IMR-90 (cell line): ENCODE data around the gene ZBTB7B. TPM values are rescaled to one million over a fixed set of nuclear protein-coding genes. Genes with fewer than 3 reads are reported as not detected.

Experiments
- ATAC-seq: fragments of 200-7000 bp; cut with Tn5 transposase; 2 replicates; pipeline ENCODE4 v1.9.1; 2020; ENCODE audit warnings: low read depth, mild to moderate bottlenecking, moderate library complexity
- BruUV-seq: library from RNA; stranded (reverse); fragments of 400-500 nt; replicated peaks from 2 replicates; lab custom pipeline; 2021; lab: Mats Ljungman, UMichigan
- CTCF ChIA-PET: fragments of 300-600 bp; formaldehyde crosslinking; extraction: SDS; loops from one replicate; lab custom pipeline; 2021; ENCODE audit warnings: antibody characterized with exemption; lab: Yijun Ruan, JAX
- POLR2A ChIA-PET: fragments of 300-600 bp; sonication (Branson Sonifier 250); formaldehyde crosslinking; loops from one replicate; lab custom pipeline; 2022; ENCODE audit warnings: antibody characterized with exemption; ENCODE audit not compliant: unreplicated experiment; lab: Charles Lee
- DNase-seq: peaks from one replicate; pipeline ENCODE4 v3.0.0; 2013
- H2AFZ ChIP-seq: replicated peaks from 2 replicates; pipeline ENCODE3; 2013; ENCODE audit warnings: low read length, mild to moderate bottlenecking; ENCODE audit not compliant: poor library complexity
- H2AK5ac ChIP-seq: 2 replicates; pipeline ENCODE4 v1.6.1; 2013; ENCODE audit warnings: low read depth, low read length, inconsistent platforms
- H2AK9ac ChIP-seq: replicated peaks from 2 replicates; pipeline ENCODE3; 2013; ENCODE audit warnings: mild to moderate bottlenecking, low read depth, low read length, moderate library complexity; ENCODE audit not compliant: poor library complexity
- H2BK120ac ChIP-seq: 2 replicates; pipeline ENCODE4 v1.6.1; 2013; ENCODE audit warnings: low read depth, low read length, inconsistent platforms
- H2BK15ac ChIP-seq: 3 replicates; pipeline ENCODE4 v1.6.1; 2013; ENCODE audit warnings: low read depth, low read length, inconsistent platforms
- H2BK20ac ChIP-seq: 2 replicates; pipeline ENCODE4 v1.6.1; 2013; ENCODE audit warnings: low read depth, mild to moderate bottlenecking, inconsistent platforms, low read length, moderate library complexity
- H2BK5ac ChIP-seq: 2 replicates; pipeline ENCODE4 v1.6.1; 2013; ENCODE audit warnings: mild to moderate bottlenecking, low read depth, low read length, inconsistent platforms; ENCODE audit not compliant: poor library complexity, severe bottlenecking
- H3K14ac ChIP-seq: replicated peaks from 2 replicates; pipeline ENCODE4 v1.6.1; 2013; ENCODE audit warnings: low read depth, low read length, inconsistent platforms
- H3K18ac ChIP-seq: 2 replicates; pipeline ENCODE4 v1.6.1; 2013; ENCODE audit warnings: low read depth, low read length, control low read depth
- H3K23ac ChIP-seq: 2 replicates; pipeline ENCODE4 v1.6.1; 2013; ENCODE audit warnings: low read depth, low read length, inconsistent platforms
- H3K27ac ChIP-seq: 2 replicates; pipeline ENCODE4 v1.5.1; 2013; ENCODE audit warnings: mild to moderate bottlenecking, control low read depth, low read length; ENCODE audit not compliant: insufficient read depth
- H3K27me3 ChIP-seq: 2 replicates; pipeline ENCODE4 v1.6.1; 2013; ENCODE audit warnings: low read length; ENCODE audit not compliant: control insufficient read depth, insufficient read depth
- H3K36me3 ChIP-seq: 2 replicates; pipeline ENCODE4 v1.6.1; 2013; ENCODE audit warnings: low read length, mixed read lengths; ENCODE audit not compliant: control insufficient read depth, insufficient read depth
- H3K4ac ChIP-seq: 2 replicates; pipeline ENCODE4 v1.6.1; 2013; ENCODE audit warnings: low read depth, low read length, inconsistent platforms
- H3K4me1 ChIP-seq: 2 replicates; pipeline ENCODE4 v1.6.1; 2013; ENCODE audit warnings: low read length, mixed read lengths; ENCODE audit not compliant: control insufficient read depth, insufficient read depth
- H3K4me2 ChIP-seq: 2 replicates; pipeline ENCODE4 v1.6.1; 2013; ENCODE audit warnings: low read depth, mild to moderate bottlenecking, control low read depth, low read length, moderate library complexity
- H3K4me3 ChIP-seq: 2 replicates; pipeline ENCODE4 v1.5.1; 2013; ENCODE audit warnings: low read depth, mild to moderate bottlenecking, control low read depth, low read length, moderate library complexity; ENCODE audit not compliant: insufficient read depth
- H3K56ac ChIP-seq: 2 replicates; pipeline ENCODE4 v1.6.1; 2013; ENCODE audit warnings: low read length, inconsistent platforms; ENCODE audit not compliant: insufficient read depth; ENCODE audit errors: extremely low read depth
- H3K79me1 ChIP-seq, 2 experiments: 2 replicates each; pipeline ENCODE4 v1.6.1; 2013; ENCODE audit warnings: low read length in 2 of 2, inconsistent platforms in 1 of 2, low read depth in 1 of 2
- H3K9ac ChIP-seq: 2 replicates; pipeline ENCODE4 v1.6.1; 2013; ENCODE audit warnings: low read depth, low read length, control low read depth
- H3K9me1 ChIP-seq: 2 replicates; pipeline ENCODE4 v1.6.1; 2013; ENCODE audit warnings: low read length, inconsistent platforms; ENCODE audit not compliant: insufficient read depth
- H3K9me3 ChIP-seq: 2 replicates; pipeline ENCODE4 v1.6.1; 2013; ENCODE audit warnings: low read length; ENCODE audit not compliant: control insufficient read depth, insufficient read depth
- H4K20me1 ChIP-seq: 2 replicates; pipeline ENCODE4 v1.6.1; 2013; ENCODE audit warnings: low read length, inconsistent platforms; ENCODE audit not compliant: insufficient read depth
- H4K5ac ChIP-seq: 2 replicates; pipeline ENCODE4 v1.6.1; 2013; ENCODE audit warnings: mild to moderate bottlenecking, low read depth, low read length, control low read depth
- H4K8ac ChIP-seq, 2 experiments: 2 replicates each; pipeline ENCODE4 v1.6.1; 2013; ENCODE audit warnings: low read depth in 2 of 2, low read length in 2 of 2, control low read depth in 1 of 2, inconsistent platforms in 1 of 2
- H4K91ac ChIP-seq: 2 replicates; pipeline ENCODE4 v1.6.1; 2013; ENCODE audit warnings: low read depth, low read length, inconsistent platforms; ENCODE audit not compliant: insufficient read depth
- BHLHE40 ChIP-seq: fragments of 150-350 bp; IDR thresholded peaks from 2 replicates; pipeline ENCODE4 v1.6.1; 2016; ENCODE audit warnings: mild to moderate bottlenecking, low read depth, low read length
- CEBPB ChIP-seq: IDR thresholded peaks from 2 replicates; pipeline ENCODE4 v1.6.1; 2012; ENCODE audit warnings: low read depth, low read length, improper control_type of control experiment
- CHD1 ChIP-seq: IDR thresholded peaks from 2 replicates; pipeline ENCODE4 v1.6.1; 2012; ENCODE audit warnings: low read depth, low read length, improper control_type of control experiment
- FOS ChIP-seq: fragments of 150-350 bp; IDR thresholded peaks from 2 replicates; pipeline ENCODE4 v1.6.1; 2016; ENCODE audit warnings: low read depth, low read length
- MAFK ChIP-seq: IDR thresholded peaks from 2 replicates; pipeline ENCODE4 v1.6.1; 2012; ENCODE audit warnings: low read depth, low read length, improper control_type of control experiment
- MAZ ChIP-seq: IDR thresholded peaks from 2 replicates; pipeline ENCODE4 v1.6.1; 2012; ENCODE audit warnings: low read depth, mild to moderate bottlenecking, low read length, improper control_type of control experiment, moderate library complexity, borderline replicate concordance
- MXI1 ChIP-seq: IDR thresholded peaks from 2 replicates; pipeline ENCODE4 v1.6.1; 2012; ENCODE audit warnings: low read depth, mild to moderate bottlenecking, low read length, moderate library complexity, borderline replicate concordance
- NFE2L2 ChIP-seq: fragments of 150-350 bp; IDR thresholded peaks from 2 replicates; pipeline ENCODE4 v1.6.1; 2016; ENCODE audit warnings: low read depth, mild to moderate bottlenecking, low read length
- POLR2A ChIP-seq: IDR thresholded peaks from 2 replicates; pipeline ENCODE4 v1.6.1; 2012; ENCODE audit warnings: mild to moderate bottlenecking, low read depth, low read length
- RAD21 ChIP-seq: IDR thresholded peaks from 2 replicates; pipeline ENCODE4 v1.6.1; 2012; ENCODE audit warnings: low read length, improper control_type of control experiment
- RCOR1 ChIP-seq: IDR thresholded peaks from 2 replicates; pipeline ENCODE4 v1.6.1; 2012; ENCODE audit warnings: mild to moderate bottlenecking, low read length, improper control_type of control experiment; ENCODE audit not compliant: insufficient replicate concordance
- RFX5 ChIP-seq: IDR thresholded peaks from 2 replicates; pipeline ENCODE4 v1.8.0; 2012; ENCODE audit warnings: low read depth, mild to moderate bottlenecking, low read length, moderate library complexity
- SMC3 ChIP-seq: fragments of 150-350 bp; IDR thresholded peaks from 2 replicates; pipeline ENCODE4 v1.6.1; 2016; ENCODE audit warnings: low read depth, mild to moderate bottlenecking, antibody characterized with exemption, low read length, moderate library complexity
- WGBS, 2 experiments: methylation state at CpG; one replicate each; pipeline versions ENCODE4 v1.1.5 to v1.1.7; 2013; ENCODE audit warnings: missing lambda C conversion rate in 2 of 2; ENCODE audit not compliant: insufficient read length in 1 of 2; ENCODE audit errors: extremely low coverage in 2 of 2; 5-methylcytosine and 5-hydroxymethylcytosine counted together
- dilution Hi-C: fragments of 300-500 bp; cut with HindIII; formaldehyde crosslinking; loops from one replicate; pipeline ENCODE4 v1.14.3; 2018; ENCODE audit warnings: low sequenced_read_pairs; ENCODE audit not compliant: unreplicated experiment
- in situ Hi-C: fragments of 300-500 bp; cut with MboI; formaldehyde crosslinking; loops from 3 replicates; pipeline ENCODE4 v1.14.3; 2019; ENCODE audit warnings: low sequenced_read_pairs, inconsistent platforms, mixed read lengths
- intact Hi-C: fragments of 100-400 bp; cut with micrococcal nuclease; formaldehyde crosslinking; loops from 2 replicates; pipeline ENCODE4 v1.10.0; 2022
- polyA plus RNA-seq, 3 experiments: library from polyadenylated mRNA; depleted of rRNA; stranded (reverse); fragments of >200 nt; gene quantifications; 2 replicates each; pipeline ENCODE4 v1.2.3, GENCODE V29; 2012; ENCODE audit warnings: low replicate concordance in 1 of 3
- total RNA-seq: library from RNA; depleted of rRNA; stranded (reverse); fragments of >200 nt; gene quantifications from 2 replicates; pipeline ENCODE4 v1.2.3, GENCODE V29; 2012
- TF ChIP-seq, protein P1 (sequence below): fragments of 150-350 bp; IDR thresholded peaks from 2 replicates; pipeline ENCODE4 v1.6.1; 2016; ENCODE audit warnings: low read depth, mild to moderate bottlenecking, low read length, moderate library complexity, borderline replicate concordance
- TF ChIP-seq, protein P2 (sequence below): fragments of 150-350 bp; IDR thresholded peaks from 2 replicates; pipeline ENCODE4 v1.6.1; 2017; ENCODE audit warnings: mild to moderate bottlenecking, antibody characterized with exemption, low read length, low read depth
- TF ChIP-seq, protein P3 (sequence below): conservative IDR thresholded peaks from 2 replicates; pipeline ENCODE4 v1.5.1; 2012; ENCODE audit warnings: mild to moderate bottlenecking, low read depth, low read length, improper control_type of control experiment

ZBTB7B gene
- total and polyA plus RNA-seq, 2 of the 4 experiments (the other 2 are of a cell fraction) = 7.7 to 17.4 TPM

DNA sequence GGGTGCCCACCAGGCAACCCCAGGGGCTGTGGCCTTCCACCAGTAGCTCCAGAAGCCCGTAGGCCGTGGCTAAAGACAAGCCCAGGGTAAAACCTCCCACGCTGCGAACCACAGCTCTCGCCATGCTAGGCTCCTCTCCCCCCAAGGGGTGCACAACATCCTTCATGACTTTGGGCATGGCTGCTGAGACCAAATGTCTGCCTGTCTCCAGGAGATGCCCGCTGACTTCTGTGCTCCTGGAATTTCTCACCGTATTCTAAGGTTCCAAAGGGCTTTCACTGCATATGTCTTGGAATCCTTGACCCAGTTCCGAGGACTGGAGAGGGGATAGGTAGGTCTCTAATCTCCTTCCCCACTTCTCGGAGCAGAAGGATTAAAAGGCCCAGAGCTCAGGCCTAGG lies 30.9 kb downstream of the ZBTB7B start, which contains the start of the genes DCST1 and DCST2:
DCST1 (plus strand) TSS at position 301 of the 400 bp plus-strand sequence. CDS start 213 bp downstream, outside the sequence.
DCST2 (minus strand) TSS at position 258 of the 400 bp plus-strand sequence; CDS start at position 178, 80 bp downstream.
- Histone ChIP-seq H3K27ac (no peak within 1 kb of the TSS), H3K4me1 (peaks cover 1% of the 10 kb centered on the region; the same call in 1 of the 2 replicates), H2AK5ac (no peak within 1 kb of the TSS), H3K4ac (no peak within 1 kb of the TSS), H3K18ac (no peak within 1 kb of the TSS), H3K79me1 (no peaks in the 10 kb centered on the region), H2BK120ac (no peak within 1 kb of the TSS), H3K23ac (no peak within 1 kb of the TSS; the same call in 1 of the 2 replicates), H4K91ac (no peak within 1 kb of the TSS), H3K36me3 (no peaks in the 10 kb centered on the region), H3K27me3 (peaks cover 45% of the 10 kb centered on the region), H2BK5ac (no peak within 1 kb of the TSS), H2AFZ (no peak within 1 kb of the TSS), H3K9ac (no peak within 1 kb of the TSS), H3K56ac (no peak within 1 kb of the TSS), H4K20me1 (no peaks in the 10 kb centered on the region; the same call in 1 of the 2 replicates), H4K8ac (no peak within 1 kb of the TSS), H3K4me2 (no peak within 1 kb of the TSS), H2AK9ac (peak within 1 kb of the TSS; percentile 55), H4K5ac (no peak within 1 kb of the TSS), H2BK20ac (no peak within 1 kb of the TSS), H2BK15ac (no peak within 1 kb of the TSS), H3K4me3 (no peak within 1 kb of the TSS), H3K9me1 (peaks cover 5% of the 10 kb centered on the region; the same call in 1 of the 2 replicates), H3K9me3 (no peaks in the 10 kb centered on the region), H3K14ac (no peak within 1 kb of the TSS)
- TF ChIP-seq MAZ (no peak), POLR2A (no peak), SMC3 (no peak), CHD1 (no peak), FOS (no peak), MXI1 (no peak), RAD21 (no peak), BHLHE40 (no peak), RCOR1 (no peak), RFX5 (no peak), CEBPB (no peak), NFE2L2 (no peak), MAFK (no peak)
- TF ChIP-seq, protein P1, sequence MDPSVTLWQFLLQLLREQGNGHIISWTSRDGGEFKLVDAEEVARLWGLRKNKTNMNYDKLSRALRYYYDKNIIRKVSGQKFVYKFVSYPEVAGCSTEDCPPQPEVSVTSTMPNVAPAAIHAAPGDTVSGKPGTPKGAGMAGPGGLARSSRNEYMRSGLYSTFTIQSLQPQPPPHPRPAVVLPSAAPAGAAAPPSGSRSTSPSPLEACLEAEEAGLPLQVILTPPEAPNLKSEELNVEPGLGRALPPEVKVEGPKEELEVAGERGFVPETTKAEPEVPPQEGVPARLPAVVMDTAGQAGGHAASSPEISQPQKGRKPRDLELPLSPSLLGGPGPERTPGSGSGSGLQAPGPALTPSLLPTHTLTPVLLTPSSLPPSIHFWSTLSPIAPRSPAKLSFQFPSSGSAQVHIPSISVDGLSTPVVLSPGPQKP = no peak
- TF ChIP-seq, protein P2, sequence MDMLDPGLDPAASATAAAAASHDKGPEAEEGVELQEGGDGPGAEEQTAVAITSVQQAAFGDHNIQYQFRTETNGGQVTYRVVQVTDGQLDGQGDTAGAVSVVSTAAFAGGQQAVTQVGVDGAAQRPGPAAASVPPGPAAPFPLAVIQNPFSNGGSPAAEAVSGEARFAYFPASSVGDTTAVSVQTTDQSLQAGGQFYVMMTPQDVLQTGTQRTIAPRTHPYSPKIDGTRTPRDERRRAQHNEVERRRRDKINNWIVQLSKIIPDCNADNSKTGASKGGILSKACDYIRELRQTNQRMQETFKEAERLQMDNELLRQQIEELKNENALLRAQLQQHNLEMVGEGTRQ = no peak
- TF ChIP-seq, protein P3, sequence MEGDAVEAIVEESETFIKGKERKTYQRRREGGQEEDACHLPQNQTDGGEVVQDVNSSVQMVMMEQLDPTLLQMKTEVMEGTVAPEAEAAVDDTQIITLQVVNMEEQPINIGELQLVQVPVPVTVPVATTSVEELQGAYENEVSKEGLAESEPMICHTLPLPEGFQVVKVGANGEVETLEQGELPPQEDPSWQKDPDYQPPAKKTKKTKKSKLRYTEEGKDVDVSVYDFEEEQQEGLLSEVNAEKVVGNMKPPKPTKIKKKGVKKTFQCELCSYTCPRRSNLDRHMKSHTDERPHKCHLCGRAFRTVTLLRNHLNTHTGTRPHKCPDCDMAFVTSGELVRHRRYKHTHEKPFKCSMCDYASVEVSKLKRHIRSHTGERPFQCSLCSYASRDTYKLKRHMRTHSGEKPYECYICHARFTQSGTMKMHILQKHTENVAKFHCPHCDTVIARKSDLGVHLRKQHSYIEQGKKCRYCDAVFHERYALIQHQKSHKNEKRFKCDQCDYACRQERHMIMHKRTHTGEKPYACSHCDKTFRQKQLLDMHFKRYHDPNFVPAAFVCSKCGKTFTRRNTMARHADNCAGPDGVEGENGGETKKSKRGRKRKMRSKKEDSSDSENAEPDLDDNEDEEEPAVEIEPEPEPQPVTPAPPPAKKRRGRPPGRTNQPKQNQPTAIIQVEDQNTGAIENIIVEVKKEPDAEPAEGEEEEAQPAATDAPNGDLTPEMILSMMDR = no peak
- 73% methylated on average over 3 of the region's 9 CpGs; no CpG with 5 or more reads in 1 of the 2 experiments for WGBS, 2 experiments
- POLR2A ChIA-PET = no interaction called here
- no peak for DNase-seq
- intact Hi-C loops (no loop called here), in situ Hi-C loops (no loop called here), dilution Hi-C loops (no loop called here)
- BruUV-seq = no TSS peak
- no peak for ATAC-seq
- CTCF ChIA-PET = no interaction called here
